NCI-H748 treated with DMSO at 0.1 percent for 48 hours (cell line): ENCODE data around the gene MTA3.

Source experiments
- DNase-seq: peaks from one replicate; lab custom pipeline; 2025; lab: John Stamatoyannopoulos, UW

MTA3 gene

DNA sequence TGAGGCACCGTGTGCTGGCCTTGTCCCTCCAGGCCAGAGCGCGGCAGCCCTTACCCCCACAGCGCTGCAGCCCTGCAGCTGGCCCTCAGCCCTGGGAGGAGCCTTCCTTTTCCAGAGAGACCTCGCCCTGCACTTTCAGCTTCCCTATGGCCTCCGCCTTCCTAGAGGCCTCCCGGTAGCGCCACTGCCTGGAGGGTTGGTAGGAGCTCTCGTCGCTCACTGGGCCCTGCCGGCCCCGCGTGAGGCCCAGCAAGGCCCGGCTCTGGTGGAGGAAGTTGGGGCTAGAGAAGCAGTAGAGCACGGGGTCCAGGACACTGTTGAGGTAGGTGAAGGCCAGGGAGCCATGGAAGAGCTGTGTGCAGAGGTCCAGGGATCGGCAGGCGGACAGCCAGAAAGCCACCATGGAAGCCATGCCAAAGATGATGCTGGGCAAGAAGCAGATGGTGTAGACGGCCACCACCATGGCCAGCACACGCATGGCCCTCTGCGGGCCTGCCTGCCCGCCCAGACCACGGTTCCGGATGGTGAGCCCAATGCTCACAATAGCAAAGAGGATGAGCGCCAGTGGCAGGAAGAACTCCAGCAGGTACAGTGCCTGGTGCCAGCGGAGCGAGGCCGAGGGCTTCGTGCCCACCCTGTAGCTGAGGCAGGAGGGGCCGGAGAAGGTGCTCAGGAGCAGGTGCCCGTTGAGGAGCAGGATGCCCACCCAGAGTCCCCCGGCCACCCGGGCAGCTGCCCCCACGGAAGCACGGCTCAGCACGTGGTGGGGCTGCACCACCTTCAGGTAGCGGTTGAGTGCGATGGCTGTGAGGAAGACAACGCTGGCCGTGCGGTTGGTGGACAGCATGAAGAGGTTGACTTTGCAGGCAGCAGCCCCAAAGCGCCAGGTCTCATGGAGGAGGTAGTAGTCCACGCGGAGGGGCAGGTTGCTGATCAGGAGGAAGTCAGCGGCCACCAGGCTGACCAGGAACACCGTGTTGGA lies 194.7 kb downstream of the MTA3 start:
- no peak for DNase-seq

DNA sequence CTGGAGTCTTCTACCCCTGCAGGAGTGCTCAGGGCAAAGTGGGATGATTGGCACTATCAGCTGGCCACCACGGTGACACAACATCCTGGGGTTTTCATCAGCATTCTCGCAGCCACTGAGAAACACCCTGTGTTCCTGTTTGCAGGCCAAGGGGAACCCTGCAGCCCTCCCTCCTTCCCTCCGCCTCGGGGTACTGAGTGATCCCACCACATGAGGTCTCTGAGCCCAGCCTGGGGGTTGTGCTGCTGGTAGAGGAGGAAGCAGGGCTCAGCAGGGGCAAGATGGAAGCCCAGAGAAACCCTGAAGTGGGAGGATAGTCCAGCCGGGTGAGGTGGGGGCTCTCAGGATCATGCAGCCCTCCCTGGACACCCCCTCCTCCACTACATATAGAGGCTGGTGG lies 195.7 kb downstream of the MTA3 start, which contains the start of gene OXER1:
OXER1 (minus strand) TSS at position 40 of the 400 bp plus-strand sequence. CDS start 73 bp downstream, outside the sequence.
- DNase-seq: no peak

DNA sequence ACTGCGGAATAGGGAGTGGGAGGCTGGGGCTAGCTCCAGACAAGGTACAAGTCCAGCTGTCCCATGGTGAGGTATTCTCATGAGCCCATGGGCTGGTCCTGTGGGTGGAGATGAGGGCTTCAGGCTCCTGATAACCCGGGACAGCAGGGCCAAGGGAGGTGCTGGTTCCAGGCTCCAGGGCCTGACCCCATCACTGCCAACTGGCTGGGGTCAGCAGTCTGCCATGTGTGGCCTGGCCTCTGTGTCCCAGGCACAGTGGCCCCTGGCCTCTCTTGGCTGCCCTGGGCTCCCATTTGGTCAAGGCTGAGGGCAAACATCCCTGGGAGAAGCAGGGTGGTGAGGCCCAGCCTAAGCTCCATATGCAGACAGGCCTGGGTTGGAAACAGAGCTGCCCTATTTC lies 196.5 kb downstream of the MTA3 start:
- DNase-seq: no peak

DNA sequence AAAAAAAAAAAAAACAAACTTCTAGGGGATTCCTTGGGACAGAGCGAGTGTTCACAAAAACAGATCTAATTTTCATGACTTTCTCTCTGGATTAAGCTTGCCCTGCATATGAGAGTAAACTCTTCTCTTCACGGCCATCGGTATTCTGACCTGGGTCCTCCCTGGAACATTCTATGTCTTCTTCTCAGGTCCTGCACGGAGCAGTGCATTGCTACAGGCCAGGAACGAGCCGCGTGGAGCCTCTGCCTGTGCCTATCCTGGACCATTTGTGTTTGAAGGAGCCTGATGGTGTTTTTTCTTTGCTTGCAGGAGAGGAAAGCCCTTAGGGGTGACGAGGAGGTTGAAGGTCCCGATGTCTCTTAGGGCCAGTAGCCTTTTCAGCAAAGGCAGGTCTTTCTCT lies 197.3 kb downstream of the MTA3 start:
- DNase-seq: no peak

DNA sequence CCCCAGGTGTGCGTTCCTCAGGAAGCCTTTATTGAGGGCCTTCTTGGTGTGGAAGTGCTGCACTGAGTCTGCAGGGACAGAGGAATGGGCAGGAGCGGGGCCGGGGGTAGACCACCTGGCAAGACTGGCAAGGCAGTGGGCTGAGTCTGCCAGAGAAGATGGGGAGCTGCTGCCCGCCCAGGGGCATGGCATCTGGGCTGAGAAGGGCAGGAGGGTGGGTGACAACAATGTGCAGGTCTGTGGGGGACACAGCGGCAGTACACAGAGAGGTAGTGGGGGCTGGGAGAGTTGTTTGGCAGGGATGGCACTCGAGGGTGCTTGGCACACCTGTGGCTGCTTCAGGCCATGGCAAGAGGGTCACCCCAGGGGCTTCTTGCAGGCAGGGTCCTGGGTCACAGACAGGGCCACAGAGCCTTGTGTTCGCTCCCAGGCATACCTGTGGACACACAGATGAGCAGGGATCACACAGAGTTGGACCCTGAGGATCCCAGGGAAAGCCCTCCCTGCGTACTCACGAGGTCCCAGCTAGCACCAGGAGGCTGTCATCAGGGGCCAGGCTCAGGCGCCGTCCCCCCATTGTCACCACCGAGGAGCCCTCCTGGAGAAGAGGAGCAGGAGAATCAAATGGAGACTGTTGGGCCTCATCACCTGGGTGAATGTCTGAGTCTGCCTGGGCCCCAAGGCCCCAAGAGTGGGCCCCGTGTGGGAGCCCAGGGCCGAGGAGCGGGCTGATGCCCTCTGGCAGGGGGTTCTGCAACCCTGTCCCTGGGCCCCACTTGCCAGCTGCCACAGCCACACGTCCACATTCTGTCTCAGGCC lies 198.9 kb downstream of the MTA3 start:
- DNase-seq: no peak

DNA sequence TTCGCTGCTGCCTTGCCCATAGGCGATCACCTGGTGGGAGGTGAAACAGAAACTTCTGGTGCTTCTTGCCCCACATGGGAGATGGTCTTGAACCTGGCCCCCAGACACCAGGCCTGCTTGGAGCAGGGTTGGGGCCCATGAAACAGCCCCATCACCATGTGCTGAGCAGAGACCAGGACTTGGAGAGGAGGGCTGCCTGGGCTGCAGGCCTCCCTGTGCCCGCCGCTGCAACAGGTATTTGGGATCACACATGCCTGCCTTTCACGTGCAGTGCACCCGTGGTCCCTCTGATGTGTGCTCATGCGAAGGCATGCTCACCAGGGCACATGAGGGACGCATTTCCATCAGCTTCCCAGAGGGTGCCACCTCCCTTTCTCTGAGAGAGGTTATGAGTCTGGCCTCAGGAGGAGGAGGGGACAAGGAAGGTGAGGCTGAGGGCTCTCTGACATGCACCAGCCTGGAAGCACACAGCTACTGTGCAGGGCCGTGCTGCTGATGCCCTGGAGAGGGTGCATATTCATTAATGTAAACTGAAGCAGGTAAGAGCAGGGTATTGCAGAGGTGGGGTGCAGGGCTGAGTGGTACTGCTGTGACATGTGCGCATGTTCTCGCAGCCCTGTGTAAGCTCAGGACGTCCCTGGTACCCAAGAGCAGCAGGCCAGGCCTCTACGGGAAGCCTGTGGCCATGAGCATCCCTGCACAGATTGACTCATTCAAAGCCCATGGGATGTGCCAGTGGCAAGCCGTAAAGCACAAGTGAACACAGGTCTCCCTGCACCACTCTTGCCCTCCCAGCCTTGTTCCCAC lies 199.7 kb downstream of the MTA3 start:
- DNase-seq: no peak

DNA sequence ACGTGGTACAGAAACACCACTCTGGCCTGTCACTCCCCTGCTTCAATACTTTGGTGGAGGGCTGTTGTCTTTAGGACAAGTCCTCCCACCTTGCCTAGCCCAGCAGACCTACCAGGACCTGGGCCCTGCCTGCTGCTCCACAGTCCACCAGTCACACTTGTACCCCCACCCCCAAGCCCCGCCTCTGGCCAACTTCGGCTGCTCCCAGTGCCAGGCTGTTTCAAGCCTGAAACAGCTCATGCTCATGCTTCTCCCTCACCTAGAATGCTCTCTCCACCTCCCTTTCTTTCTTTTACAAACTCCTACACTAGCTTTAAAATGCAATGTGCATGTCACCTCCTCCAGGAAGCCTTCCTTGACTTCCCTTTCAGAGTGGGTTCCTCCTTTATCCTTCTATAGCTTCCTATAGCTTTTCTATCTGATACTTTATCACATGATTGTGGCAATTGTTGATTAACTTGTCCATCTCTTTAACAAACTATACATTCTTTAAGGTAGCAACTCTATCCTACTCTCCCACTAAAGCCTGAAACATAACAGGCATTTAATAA lies 200.3 kb downstream of the MTA3 start:
- no peak for DNase-seq

DNA sequence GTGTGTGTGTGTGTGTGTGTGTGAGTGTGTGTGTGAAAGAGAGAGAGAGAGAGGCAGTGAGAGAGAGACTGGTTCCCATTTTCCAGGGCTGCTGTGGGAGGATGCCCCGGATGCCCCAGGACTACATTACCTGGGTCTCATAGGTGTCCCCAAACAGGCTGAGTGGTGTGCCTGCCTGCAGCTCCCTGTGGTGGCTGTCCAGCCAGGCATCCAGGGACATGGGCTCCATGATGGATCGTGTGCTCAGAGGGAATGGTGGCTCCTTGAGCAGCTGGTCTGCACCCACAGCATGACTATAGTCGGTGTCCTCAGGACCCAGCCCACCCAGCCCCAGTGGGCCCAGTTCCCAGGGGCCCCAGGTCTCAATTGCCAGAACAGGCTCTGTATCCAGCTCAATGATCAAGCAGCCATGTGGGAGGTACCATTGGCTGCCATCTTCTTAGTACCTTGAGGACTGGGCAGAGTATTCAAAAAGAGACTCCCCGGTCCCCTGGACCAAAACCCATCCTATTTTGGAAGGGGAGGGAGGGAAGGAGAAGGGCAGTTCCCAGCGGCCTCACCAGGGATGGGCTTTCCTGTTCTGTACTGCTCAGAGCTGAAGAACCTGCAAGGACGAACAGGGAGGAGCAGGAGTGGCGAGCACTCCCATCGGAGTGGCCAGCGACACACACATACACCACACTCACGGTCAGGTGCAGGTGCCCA lies 201.3 kb downstream of the MTA3 start:
- no peak for DNase-seq

DNA sequence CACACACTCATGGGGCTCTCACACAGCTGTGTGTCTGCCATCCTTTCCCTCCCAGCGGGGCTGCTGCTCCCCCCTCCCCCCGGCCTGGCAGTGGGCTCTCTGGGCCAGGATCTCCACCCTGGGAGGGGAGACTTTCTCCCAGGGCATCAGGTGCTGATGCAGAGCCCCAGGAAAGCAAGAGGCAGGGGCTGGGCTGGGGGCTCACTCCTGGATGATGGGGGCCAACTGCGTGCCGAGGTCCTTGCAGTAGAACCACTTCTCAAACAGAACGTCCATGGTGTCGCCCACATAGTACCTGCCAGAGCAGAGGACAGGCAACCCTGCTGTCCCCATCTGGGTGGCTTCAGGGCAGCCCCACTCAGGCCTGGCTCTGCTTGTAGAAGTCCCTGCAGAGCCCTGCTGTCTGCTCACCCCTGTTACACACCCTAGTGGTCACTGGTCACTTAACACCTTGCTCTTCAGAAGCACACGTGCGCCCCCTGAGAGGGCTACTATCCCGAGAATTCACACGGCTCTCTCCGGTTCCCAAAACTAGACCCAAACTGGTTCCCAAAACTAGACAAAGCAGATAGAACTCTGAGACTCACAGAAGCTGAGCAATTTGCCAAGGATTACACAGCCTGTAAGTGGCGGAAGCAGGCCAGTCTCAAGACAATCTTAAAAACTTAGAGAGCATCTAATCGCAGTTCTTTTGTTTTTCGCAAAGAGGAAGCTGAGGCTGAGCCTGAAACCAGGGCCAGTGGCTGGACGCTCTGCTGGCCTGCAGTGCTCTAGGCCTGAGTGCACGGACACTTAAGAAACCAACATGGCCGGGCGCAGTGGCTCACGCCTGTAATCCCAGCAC lies 202.1 kb downstream of the MTA3 start:
- peak; percentile 1 for DNase-seq

DNA sequence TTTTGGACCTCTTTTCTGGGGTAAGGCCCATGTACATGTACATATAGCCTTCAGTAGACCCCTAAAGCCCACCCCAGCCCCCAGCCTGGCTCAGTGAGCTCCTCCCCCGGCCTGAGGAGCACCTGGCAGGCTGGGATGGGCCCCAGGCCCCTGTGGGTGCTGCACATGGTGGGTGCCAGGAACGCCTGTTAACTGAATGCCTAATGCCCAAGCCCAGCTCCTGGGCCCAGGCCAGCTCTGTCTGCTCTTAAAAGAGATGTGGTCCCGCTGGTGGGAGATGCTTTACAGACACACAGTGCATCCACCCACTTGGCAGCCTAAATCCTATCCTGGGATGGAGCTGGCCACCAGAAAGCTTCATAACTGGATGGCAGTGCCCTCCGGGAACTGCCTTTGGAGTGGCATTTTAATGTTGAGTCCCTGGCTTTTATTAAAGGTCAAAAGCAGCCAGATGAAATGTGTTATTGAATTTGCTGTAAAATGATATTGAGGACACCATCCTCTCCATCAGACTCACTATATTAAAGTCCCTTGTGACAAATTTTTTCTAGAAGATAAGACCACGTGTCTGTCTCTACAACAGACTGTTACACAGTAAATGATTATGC lies 203.2 kb downstream of the MTA3 start:
- no peak for DNase-seq

DNA sequence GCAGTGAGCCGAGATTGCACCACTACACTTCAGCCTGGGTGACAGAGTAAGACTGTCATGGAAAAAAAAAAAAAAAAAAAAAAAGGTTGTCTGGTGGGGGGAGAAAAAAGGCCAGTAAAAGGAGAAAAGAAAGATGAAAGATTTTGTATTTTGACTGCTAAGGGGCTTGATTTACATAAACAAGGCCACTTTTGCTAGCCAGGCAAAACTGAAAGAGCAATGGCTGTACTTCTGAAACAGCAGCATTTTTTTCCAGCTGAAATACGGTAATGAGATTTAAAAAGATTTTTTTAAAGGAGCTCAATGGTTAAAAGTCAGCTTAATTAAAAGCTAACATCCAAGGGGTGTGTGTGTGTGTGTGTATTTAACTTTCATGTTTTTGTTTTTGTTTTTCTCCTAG lies 206.8 kb downstream of the MTA3 start:
- DNase-seq: no peak

DNA sequence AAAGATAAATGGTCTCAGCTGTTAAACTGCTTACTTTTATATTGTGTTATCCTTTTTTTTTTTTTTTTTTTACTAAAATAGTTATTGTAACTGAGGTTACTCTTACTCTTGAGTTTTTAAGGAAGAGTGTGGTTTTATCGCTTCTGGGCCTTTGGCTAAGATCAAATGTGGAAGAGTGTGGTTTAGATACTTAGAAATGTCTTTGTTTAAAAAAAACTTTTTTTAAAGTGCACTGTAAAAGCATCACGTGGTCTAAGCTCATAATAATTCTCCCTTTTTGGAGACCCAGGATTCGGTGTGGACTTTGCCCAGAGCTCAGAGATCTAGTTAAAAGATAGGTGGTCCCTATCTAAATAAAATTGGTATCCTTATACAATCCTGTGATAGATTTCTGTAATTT lies 207.4 kb downstream of the MTA3 start:
- DNase-seq: no peak

DNA sequence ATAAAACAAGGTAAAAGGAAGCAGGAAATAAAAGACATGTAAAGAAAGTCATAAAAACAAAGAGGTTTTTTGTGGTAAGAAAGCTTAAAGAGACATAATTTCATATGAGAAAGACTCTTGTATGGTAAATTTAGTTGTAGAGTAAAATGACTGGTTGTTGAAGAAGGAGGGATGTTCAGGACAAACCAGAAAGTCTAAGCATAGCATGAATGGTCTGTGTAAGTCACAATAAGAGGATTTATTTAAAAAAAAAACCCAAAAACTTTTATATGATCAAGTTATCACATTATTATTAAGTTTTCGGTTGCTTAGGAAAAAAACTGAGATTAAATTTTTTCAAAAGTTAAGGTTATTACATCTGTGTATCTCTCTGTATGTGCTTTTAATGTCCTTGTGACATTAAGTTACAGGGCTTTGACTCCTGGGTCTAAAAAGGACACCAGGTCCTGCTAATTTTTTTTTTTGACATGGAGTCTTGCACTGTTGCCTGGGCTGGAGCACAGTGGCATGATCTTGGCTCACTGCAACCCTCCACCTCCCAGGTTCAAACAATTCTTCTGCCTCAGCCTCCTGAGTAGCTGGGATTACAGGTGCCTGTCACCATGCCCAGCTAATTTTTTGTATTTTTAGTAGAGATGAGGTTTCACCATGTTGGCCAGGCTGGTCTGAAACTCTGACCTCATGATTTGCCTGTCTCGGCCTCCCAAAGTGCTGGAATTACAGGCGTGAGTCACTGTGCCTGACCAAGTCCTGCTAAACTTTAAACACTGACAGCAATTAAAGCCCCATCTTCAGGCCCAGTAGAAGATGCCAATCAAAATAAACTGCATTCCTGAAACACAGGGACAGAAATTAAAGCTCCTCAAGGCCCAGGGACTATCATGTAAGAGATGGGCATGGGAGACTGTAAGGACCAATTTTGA lies 209.7 kb downstream of the MTA3 start:
- no peak for DNase-seq

DNA sequence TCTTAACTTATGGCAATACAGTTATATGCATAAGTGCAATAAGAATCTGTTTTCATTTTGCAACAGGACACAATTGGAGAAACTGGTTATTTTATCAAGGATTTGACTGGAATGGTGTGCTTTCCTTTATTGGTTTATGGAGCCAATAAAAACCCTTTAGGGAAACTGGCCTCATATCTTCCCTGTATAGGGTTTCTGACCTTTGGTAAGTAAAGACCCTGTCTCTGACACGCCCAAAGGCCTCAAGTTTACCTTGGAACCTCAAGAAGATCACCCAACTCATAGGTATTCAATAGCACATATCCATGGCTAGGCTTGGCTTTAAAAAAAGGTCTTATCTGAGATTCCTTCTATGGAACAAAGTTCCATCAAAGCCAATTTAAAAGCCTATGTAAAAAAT lies 212.7 kb downstream of the MTA3 start:
- no peak for DNase-seq

DNA sequence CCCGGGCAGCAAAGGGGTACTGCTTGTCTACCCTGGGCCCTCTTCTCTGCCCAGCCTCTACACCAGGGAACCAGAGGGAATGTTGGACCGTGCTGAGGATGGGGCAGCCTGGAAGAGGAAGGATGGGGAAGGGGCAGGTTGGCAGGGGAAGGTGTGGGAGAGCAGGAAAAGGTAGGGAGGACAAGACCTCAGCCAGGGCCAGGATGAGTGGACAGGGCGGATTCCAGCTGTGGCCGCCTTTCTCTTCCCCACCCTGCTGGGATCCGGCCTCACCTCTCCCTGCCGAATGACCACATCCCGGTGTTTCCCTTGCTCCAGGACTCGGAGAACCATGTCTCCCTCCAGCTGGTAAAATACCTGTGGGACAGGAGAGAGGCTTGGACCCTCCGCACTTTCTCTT lies 215.1 kb downstream of the MTA3 start:
- no peak for DNase-seq

DNA sequence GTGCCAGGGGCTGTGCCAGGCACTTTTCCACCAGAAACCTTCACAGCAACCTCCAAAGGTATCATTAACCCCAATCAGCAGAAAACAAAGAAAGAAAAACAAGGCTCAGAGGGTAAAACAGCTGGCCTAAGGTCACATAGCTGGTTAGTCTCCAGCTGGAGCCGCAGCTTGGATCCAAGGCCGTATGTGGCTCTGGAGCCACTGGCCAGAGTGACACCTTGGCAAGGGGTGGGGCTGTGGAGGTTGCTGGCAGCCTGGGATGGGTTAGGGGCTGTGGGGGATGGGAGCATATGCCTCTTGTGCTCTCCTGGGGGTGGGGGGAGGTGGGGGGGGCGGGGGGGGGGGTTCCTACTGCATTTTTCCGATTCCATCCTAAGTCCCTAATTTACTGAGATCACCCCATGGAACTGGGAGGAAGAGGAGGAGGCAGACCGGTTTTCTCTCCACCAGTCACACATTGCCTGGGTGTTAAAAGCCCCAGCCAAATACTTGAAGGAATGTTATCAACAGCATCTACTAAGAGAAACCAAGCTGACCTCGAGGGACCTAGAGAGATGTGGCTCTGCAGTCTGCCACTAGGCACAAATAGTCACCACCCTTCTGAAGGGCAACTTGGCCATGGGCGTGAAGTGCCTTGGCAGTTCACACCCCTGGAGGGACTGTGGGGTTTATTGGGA lies 215.9 kb downstream of the MTA3 start:
- no peak for DNase-seq

DNA sequence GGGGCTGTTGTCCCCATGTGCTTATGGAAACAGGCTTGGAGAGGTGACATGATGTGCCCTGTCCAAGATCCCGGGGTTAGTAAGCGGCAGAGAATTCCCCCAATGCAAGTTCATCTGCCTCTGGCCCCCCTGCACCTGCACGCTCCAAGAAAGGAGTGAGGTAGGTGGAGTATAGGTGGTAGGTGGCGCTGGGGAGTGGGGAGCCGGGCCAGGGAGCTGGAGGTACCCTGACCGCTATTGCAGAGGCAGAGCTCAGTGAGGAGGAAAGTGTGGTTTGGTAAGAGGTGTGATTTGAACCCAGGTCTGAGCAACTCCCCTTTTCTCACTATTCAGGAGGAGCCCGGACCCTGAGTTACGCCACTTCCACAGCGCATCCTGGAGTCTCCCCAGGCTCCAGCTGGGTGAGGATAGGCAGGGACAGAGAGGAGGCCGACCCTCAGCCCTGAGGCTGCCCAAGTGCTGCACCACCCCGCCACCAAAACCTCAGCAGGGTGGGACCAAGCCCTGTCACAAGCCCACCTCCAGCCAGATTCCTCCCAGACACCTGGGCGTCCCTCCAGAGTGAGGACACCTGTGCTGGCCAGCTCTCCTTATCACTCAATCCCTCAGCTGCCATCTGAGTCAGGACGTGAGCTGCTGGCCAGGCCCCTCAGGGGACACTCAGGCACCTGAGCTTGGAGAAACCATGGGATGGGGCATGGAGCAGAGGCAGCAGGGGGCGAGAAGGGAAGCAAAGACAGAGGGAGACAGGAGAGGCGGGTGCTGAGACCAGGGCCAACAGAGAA lies 218.3 kb downstream of the MTA3 start:
- DNase-seq: no peak
